TTC549 (cell line): Measurements from ENCODE around the gene TRPM2.

Source experiments
- FAIRE-seq: peaks from 2 replicates; lab custom pipeline; 2012; peaks lifted over from hg19 to GRCh38; lab: Jason Lieb, UNC

Gene TRPM2

GRCh38 chr21:44353191-44353970 is at the start of gene TRPM2:
TSS of gene TRPM2 (plus strand) at chr21:44353621. CDS start at chr21:44353701, 80 bp downstream.
- no peak for FAIRE-seq

- no peak for FAIRE-seq
Measured at GRCh38 chr21:44304011-44304616, 49.3 kb upstream of the TRPM2 start.

DNA sequence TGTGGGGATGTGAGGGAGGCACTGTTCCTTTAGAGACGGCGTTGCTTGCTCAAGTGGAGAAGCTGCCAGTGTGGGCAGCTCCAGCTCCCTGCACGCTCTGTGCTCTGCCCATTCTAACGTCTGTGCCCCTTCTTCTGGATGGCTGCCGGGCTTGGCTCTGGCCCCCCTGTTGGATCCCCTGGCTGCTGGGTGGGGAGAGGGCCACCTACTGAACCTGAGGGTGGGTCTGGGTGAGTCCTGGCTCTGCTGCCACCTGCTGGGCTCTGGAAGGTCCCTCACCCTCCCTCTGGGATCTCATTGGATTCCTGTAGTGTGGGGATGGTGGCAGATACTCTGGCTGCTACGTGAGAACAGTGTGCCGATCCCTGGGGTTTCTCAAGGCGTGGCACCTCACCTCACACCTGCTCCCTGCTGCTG is 48.5 kb upstream of the TRPM2 start:
- FAIRE-seq = no peak

- no peak for FAIRE-seq
Measured at GRCh38 chr21:44305691-44306090, 47.7 kb upstream of the TRPM2 start.

GRCh38 chr21:44306936-44307704 is 46.3 kb upstream of the TRPM2 start:
- no peak for FAIRE-seq

- FAIRE-seq = no peak
Measured at GRCh38 chr21:44310628-44311507, 42.6 kb upstream of the TRPM2 start.

GRCh38 chr21:44312089-44312488 is 41.3 kb upstream of the TRPM2 start:
- no peak for FAIRE-seq

DNA sequence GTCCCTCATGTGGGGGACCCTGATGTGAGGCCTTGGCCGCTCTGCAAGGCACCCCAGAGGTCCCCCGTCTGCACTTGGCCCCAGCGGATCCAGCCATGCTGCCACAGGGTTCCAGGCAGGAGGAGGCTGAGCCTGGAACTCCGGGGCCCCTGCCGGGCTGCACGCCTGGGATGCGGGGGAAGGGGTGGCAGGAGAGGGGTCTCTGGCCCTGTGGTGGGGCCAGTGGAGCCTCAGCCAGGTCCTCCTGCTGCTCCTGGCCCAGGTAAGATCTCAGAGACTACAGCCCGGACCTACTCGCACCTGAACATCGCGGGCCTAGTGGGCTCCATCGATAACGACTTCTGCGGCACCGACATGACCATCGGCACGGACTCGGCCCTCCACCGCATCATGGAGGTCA is 40.7 kb upstream of the TRPM2 start:
- no peak for FAIRE-seq

DNA sequence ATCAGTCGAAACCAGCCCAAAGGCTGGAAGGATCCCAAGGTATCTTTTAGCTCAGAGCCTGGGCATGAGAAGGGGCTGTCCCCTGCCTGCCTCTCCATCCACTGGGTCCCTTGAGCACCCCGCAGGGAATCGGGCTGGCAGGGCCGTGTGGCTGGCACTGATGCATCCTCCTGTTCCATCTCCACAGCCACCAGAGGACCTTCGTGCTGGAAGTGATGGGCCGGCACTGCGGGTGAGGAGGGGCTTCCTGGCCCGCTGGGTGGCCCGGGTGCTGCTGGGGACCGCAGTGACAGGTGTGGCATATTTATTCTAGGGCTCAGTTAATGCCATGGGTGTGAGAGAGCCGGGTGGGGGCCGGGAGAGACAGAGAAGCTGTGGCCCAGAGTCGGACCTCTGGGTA is 40.0 kb upstream of the TRPM2 start:
- no peak for FAIRE-seq

- no peak for FAIRE-seq
Measured at GRCh38 chr21:44314128-44314527, 39.3 kb upstream of the TRPM2 start.

GRCh38 chr21:44314561-44314960 is 38.9 kb upstream of the TRPM2 start:
- FAIRE-seq = no peak

GRCh38 chr21:44315691-44316203 is 37.7 kb upstream of the TRPM2 start:
- FAIRE-seq = no peak

DNA sequence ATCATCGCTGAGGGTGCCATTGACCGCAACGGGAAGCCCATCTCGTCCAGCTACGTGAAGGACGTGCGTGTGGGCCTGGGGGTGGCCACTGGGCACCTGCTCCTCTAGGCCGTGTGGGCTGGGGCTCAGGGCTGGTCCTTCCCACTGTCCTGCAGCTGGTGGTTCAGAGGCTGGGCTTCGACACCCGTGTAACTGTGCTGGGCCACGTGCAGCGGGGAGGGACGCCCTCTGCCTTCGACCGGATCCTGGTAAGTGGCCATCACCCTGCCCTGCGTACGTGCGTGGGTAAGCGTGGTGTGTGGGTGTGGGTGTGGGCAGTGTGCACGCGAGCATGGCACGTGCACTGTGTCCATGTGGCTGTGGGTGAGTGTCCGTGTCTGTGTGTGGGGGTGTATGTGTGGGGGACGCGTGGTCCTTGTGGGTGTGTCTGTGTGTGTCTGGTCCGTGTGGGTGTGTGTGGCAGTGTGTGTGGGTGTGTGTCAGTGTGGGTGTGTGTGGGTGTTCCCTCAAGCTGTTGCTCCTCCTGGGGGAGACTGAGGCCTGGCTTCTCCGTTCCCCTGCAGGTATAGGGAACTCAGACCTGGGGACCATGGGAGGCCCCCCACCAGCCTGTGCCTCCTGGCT is 37.0 kb upstream of the TRPM2 start:
- no peak for FAIRE-seq

DNA sequence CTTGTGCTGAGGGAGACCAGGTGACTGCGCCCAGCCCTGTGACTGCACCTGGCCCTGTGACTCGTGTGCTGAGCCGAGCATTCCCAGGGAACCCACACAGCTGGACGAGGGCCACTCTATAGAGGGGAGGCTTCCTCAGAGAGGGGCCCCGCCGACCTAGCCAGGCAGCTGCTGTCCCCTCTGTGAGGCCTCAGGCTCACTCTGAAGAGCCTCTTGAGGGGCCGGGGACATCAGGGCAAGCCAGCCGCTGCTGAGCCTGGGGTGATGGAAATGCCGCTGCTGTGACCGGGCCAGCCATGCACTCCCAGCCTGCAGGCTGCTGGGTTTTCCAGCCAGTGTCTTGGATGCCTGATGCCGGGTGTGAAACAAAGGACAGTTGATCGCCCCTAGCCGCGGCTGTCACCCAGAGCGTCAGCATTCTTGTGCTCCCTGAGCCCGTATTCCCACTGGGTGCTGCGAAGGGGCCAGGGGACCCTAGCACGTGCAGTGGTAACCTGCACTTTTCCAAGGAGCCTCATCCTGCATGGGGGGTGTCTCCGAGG is 36.1 kb upstream of the TRPM2 start:
- FAIRE-seq = no peak

DNA sequence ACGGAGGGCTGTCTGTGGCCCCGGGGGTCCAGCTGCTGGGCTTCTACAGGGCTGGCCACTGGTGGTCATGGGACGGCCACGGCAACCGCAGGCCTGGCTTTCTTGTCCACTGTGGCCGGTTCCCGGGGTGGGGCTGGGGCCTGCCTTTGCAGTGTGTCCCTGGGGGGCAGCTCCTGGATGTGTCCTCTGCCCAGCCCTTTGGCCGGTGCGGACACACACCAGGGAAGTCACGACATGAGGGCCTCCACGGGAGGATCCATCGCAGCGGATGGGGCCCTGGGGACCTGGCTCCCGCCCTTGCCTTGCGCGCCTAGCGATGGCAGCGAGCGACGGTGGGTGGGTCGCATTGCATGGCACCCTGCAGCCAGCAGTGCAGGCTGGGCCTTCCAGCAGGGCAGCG is 35.5 kb upstream of the TRPM2 start:
- no peak for FAIRE-seq

- FAIRE-seq = no peak
Measured at GRCh38 chr21:44318489-44319285, 34.7 kb upstream of the TRPM2 start.

GRCh38 chr21:44319407-44320065 is 33.9 kb upstream of the TRPM2 start:
- no peak for FAIRE-seq

DNA sequence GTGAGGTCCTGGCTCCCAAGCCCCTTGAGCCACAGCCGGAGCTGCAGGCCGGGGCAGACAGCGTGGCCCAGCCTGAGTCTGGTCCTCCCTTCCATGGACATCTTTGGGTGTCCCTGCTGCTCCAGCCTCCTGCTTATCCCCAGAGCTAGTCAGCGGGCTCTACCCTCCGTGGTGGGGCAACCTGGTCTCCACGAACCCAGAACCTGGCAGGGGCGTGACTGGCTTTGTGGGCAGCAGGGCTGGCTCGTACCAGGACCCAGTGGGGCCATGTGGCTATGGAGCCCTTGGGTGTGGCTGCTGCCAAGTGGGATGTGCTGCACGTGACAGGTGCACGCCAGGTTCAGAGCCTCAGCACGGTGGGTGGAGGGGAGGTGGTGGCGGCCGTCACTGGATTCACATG is 32.6 kb upstream of the TRPM2 start:
- FAIRE-seq = no peak

GRCh38 chr21:44321846-44322450 is 31.5 kb upstream of the TRPM2 start:
- FAIRE-seq = no peak
